ENCODE measurements around the gene ITM2B.

GRCh38 chr13:48303359-48304142 is 70.5 kb downstream of the ITM2B start, which contains the start of gene RB1:
- TF ChIP-seq, protein P1, sequence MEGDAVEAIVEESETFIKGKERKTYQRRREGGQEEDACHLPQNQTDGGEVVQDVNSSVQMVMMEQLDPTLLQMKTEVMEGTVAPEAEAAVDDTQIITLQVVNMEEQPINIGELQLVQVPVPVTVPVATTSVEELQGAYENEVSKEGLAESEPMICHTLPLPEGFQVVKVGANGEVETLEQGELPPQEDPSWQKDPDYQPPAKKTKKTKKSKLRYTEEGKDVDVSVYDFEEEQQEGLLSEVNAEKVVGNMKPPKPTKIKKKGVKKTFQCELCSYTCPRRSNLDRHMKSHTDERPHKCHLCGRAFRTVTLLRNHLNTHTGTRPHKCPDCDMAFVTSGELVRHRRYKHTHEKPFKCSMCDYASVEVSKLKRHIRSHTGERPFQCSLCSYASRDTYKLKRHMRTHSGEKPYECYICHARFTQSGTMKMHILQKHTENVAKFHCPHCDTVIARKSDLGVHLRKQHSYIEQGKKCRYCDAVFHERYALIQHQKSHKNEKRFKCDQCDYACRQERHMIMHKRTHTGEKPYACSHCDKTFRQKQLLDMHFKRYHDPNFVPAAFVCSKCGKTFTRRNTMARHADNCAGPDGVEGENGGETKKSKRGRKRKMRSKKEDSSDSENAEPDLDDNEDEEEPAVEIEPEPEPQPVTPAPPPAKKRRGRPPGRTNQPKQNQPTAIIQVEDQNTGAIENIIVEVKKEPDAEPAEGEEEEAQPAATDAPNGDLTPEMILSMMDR (IDR thresholded peaks at IDR 0.05), result peak in 1 of 5 experiments; percentile 31
- TF ChIP-seq POLR2A (IDR thresholded peaks at IDR 0.05), result peak; percentile 96
- peak; percentile 97 to 99 (median 98) for TF ChIP-seq POLR2AphosphoS5 (IDR thresholded peaks at IDR 0.05)

Measured in transverse colon (tissue), 4 donors.